Measurements from ENCODE around the gene LSMEM2.
"Not testable (repeated sequence)": the region's sequence is repeated elsewhere in the genome, so short reads cannot be mapped to it uniquely, and the experiment has no call there.

The LSMEM2 gene

GRCh38 chr3:50246517-50246954 lies 32.4 kb upstream of the LSMEM2 start:
- peak; percentile 18 for DNase-seq

GRCh38 chr3:50248387-50248786 lies 30.5 kb upstream of the LSMEM2 start:
- DNase-seq = no peak

- no peak for DNase-seq
Observed at GRCh38 chr3:50249457-50249856, 29.4 kb upstream of the LSMEM2 start.

DNA sequence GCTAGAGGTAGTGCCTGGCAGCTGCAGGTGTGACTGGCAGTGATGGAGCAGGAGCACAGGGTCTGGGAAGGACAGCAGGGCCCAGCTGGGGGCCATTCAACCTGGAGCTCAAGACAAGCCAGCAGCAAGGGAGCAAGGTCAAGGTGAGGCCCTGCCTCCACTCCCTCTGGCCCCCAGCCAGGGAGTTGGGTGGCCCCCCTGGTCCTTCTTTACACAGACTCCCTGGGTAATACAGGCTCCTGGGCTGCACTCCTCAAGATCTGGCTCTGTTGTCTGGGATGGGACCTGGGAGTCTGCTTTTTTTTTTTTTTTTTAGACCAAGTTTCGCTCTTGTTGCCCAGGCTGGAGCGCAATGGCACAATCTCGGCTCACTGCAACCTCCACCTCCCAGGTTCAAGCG lies 28.4 kb upstream of the LSMEM2 start:
- no peak for DNase-seq

- no peak for DNase-seq
Observed at GRCh38 chr3:50251220-50251619, 27.7 kb upstream of the LSMEM2 start.

DNA sequence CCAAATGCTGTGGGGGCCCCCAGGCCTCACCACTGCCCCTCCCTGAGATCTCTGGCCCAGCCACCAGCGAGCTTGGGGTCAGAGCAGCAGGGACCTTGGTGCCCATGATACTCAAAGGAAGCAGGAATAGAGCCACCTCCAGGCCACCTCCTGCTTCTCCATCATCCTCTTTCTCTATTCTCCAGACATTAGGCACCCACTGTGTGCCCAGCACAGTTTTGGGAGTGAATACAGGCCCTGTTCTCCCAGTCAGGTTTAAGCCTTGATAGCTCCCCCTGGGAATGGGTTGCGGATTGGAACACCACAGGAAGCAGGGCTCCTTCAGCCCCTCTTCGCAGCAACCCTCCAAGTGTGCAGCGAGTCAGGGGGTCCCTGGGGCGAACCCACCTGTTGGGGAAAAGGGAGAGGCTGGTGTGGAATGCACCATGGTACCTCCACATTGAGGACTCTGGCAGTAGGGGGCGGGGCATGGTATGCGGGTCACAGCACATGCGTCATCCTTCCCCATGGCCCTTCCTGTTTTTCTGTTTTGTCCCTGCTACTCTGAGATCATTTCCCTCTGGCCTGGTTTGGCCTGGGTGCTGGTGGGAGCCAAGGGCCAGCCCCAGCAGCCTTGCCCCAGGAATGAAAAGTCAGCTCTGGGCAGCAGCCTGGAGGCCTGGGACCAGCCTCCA lies 24.2 kb upstream of the LSMEM2 start:
- DNase-seq = no peak

- no peak for DNase-seq
Observed at GRCh38 chr3:50255251-50255615, 23.7 kb upstream of the LSMEM2 start.

GRCh38 chr3:50256978-50257890 lies 21.7 kb upstream of the LSMEM2 start:
- no peak for DNase-seq

DNA sequence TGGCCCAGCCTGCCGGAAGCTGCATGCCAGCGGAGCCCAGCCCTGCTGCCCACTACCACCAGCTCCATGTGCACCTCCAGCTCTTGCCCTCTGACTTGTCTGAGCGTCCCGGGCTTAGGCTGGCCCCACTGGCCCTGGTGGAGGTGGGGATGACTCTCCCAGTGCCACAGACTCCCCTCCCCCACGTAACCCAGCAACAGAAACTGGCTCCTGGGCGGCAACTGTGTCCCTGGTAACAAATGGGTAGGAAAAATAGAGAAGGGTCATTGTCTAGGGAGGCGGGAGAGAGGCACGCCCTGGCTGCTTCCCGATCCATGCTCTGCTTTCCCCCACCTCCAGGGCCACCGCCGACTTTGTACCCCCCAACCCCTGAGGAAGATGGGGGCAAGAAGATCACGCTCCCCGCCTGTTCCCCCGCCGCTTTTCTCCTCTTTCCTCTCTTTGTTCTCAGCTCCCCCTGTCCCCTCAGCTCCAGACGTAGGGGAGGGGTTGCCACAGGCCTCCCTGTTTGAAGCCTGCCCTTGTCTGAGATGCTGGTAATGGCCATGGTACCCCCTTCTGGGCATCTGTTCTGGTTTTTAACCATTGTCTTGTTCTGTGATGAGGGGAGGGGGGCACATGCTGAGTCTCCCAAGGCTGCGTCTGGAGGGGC lies 20.7 kb upstream of the LSMEM2 start:
- no peak for DNase-seq

DNA sequence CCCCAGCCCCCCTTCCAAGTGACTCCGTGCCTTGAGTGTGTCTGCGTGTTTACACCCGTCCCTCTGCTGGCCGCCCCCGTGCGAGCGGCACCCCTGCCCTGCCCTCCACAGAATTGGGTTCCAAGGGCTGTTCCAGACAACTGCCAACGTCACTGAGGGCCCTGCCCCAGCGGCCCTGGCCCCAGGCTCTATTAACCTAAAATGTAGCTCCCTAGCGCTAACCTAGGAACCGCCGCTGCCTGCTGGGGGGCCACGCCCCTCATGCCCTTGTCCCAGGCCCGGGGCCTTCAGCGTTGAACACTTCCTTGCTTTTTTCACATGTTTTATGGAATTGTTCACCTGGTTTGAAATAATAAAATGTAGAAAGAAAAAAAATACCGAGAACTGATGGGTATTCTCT lies 19.9 kb upstream of the LSMEM2 start:
- DNase-seq = no peak

DNA sequence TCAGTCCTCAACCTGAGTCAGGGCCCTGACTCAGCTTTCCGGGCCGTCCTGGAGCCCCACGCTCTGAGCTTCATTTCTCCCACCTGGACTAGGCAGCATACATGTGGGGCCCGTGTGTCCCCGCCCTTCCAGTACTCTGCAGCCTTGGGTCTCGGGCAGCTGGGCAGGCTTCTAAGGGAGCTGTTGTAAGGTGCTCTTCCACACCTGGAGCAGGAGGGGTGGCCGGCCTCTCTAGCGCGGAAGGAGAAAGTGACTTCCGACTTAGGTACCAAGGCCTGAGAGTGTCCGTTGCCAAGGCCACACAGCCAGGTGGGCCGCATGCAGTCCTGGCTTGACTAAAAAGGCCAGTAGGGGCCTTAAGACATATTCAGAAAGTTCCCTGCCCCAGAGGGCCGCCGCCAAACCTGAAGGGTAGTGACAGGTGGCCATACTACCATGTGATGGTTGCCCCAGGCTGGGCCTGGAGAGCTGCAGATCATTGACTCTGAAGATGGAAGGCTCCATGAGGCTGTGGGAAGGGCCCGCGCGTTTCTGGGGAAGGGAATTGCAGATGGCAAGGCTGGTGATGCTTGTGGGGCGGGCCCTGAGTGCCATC lies 19.4 kb upstream of the LSMEM2 start:
- DNase-seq = no peak

DNA sequence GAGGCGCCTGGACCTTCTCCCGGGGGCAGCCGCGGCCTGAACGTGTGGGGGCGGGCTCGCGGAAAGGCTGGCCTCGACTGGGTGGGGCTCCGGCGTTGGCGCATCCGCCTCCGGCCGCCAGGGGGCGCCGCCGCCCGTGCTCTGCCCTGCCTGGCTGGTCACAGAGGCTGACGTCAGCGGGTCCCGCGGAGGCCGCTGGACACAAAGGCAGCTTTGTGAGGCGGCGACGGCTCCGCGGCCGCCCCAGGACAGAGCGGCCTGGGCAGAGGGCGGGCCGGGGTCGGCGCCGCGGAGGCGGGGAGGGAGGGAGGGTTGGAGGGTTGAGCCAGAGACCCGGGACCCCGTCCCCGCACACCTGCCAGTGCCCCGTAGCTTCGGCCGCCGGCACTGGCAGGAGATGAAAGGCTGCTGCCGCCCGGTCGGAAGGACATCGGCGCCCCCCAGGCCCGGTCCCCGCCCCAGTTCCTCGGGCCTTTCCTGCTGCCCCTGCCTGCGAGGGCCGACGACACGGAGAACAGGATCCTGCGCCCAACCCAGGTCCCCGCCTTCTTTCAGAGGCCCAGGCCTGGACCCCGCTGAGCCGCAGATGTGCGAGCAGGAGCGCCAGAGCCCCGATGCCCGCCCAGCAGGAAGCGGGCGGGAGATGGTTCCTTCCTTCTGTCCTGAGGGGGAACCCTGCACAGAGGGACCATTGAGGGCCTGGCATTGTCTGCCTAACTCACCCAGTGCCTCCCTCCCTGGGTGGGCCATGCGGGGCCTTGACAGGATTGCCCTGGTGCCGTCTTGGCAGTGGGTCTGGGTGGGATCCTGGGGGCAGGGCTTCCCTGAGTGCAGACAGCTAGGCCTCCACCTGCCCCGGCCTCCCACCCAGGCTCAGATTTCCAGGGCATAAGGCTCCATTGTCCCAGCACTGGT lies 18.6 kb upstream of the LSMEM2 start:
- DNase-seq = peak; percentile 70

GRCh38 chr3:50260942-50261441 lies 17.9 kb upstream of the LSMEM2 start:
- no peak for DNase-seq

GRCh38 chr3:50261505-50261904 lies 17.4 kb upstream of the LSMEM2 start:
- no peak for DNase-seq

DNA sequence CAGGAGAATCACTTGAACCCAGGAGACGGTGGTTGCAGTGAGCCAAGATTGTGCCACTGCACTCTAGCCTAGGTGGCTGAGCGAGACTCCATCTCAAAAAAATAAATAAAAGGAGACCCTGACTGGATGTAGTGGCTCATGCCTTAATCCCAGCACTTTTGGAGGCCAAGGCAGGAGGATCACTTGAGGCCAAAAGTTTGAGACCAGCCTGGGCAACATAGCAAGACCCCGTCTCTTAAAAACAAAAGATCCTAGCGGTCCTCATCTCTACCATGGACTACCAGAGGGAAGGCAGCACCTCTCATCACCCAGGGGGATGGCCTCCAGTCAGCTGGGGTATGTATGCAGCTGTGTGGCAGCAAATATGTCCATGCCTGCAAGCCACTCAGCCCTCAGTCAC lies 16.7 kb upstream of the LSMEM2 start:
- not testable (repeated sequence) for DNase-seq

- no peak for DNase-seq
Observed at GRCh38 chr3:50262778-50263177, 16.1 kb upstream of the LSMEM2 start.

DNA sequence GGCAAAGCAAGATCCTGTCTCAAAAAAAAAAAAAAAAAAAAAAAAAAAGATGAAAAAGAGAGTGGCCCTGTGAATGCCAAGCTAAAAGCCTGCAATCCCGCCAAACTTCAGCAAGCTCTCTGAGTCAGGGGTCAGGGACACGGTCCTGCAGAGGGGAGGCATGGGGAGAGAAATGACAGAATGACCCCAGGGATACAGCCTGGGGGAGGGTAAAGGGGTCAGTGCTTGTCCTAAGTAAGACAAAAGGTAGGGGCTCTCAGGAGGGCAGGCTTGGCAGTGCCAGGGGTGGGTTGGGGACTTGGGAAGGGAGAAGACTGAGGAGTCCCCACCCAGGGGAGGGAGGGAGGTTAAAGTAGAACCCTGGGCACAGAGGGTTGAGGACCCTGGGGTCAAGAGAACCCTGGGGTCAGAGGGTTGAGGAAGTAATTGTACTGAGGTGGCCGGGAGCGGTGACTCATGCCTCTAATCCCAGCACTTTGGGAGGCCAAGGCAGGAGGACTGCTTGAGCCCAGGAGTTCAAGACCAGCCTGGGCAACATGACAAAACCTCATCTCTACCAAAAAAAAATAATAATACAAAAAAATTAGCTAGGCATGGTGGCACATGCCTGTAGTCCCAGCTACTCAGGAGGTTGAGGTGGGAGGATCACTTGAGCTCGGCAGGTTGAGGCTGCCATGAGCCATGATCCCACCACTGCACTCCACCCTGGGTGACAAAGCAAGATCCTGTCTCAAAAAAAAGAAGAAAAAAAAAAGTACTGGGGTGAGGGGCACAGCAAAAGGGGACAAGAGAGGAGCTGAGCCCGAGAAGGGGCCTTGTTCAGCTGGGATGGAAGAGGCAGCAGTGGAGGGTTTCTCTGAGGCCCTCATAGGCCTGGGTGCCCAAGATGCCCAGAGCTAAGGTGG lies 15.2 kb upstream of the LSMEM2 start:
- DNase-seq = no peak

DNA sequence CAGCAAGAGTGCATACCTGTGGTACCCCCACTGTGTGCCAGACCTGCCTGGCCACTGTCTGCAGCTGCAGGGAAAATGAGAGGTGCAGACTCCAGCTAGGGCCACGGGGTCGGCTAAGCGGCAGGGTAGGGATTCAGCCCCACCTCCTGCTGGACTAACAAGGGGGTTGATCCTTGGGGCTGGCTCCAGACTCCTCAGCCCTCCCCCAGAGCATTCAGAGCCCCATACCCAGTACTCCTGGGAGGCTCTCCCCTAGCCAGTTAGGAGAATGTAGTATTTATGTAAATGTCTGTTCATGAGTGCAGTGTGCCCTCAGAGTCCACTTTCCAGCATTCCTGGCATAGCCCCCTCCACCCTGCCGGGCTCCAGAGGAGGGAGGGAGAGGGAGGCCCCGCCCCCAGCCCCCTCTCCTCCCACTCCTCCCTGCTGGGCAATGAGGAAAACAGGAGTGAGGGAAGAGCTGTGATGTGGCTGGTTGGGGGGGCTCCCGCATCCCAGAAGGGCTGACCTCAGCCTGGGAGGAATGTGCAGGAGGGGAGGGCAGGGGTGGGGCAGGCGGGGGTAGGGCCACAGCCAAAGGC lies 14.4 kb upstream of the LSMEM2 start:
- no peak for DNase-seq

- no peak for DNase-seq
Observed at GRCh38 chr3:50264964-50265485, 13.9 kb upstream of the LSMEM2 start.

DNA sequence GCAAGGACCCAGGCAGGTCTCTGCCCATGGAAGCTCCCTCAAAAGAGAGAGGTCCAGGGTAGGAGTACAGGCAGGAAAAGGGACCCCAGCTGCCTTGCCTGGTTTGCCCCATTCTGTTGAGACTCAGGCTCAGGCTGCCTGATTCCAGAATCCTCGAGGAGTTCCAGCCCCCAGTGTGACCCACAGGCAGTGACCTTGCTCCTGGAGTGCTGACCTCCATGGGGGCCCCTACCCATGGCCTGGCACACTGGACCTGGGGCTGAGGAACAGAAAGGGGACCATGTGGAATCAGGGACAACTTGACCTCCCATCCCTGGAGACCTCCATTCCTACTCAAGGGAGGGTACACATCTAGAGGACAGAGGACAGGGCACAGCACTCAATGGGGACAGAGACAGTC lies 13.3 kb upstream of the LSMEM2 start:
- DNase-seq = no peak
